ENCODE measurements around the gene ADAM12.

The ADAM12 gene

GRCh38 chr10:126321440-126321839 is 66.8 kb downstream of the ADAM12 start:
- Histone ChIP-seq H3K9me3 (no peaks in the 10 kb centered on the region), H3K36me3 (no peaks in the 10 kb centered on the region), H3K27ac (no peak overlapping the region), H3K4me3 (ENCODE audit: low read depth in 1 of 2, low read length in 1 of 2) (no peak overlapping the region), H3K4me1 (ENCODE audit: control insufficient read depth in 1 of 2, insufficient read depth in 1 of 2, low read depth in 1 of 2, low read length in 1 of 2) (no peaks in the 10 kb centered on the region), H3K27me3 (no peaks in the 10 kb centered on the region)
- no peak for TF ChIP-seq CTCF (IDR thresholded peaks at IDR 0.05)

GRCh38 chr10:126317751-126318150 is 70.5 kb downstream of the ADAM12 start:
- no peak for TF ChIP-seq CTCF (IDR thresholded peaks at IDR 0.05)
- Histone ChIP-seq H3K9me3 (no peaks in the 10 kb centered on the region), H3K36me3 (no peaks in the 10 kb centered on the region), H3K4me3 (ENCODE audit: low read depth in 1 of 2, low read length in 1 of 2) (no peak overlapping the region), H3K27ac (no peak overlapping the region), H3K4me1 (ENCODE audit: control insufficient read depth in 1 of 2, insufficient read depth in 1 of 2, low read depth in 1 of 2, low read length in 1 of 2) (no peaks in the 10 kb centered on the region), H3K27me3 (no peaks in the 10 kb centered on the region)

DNA sequence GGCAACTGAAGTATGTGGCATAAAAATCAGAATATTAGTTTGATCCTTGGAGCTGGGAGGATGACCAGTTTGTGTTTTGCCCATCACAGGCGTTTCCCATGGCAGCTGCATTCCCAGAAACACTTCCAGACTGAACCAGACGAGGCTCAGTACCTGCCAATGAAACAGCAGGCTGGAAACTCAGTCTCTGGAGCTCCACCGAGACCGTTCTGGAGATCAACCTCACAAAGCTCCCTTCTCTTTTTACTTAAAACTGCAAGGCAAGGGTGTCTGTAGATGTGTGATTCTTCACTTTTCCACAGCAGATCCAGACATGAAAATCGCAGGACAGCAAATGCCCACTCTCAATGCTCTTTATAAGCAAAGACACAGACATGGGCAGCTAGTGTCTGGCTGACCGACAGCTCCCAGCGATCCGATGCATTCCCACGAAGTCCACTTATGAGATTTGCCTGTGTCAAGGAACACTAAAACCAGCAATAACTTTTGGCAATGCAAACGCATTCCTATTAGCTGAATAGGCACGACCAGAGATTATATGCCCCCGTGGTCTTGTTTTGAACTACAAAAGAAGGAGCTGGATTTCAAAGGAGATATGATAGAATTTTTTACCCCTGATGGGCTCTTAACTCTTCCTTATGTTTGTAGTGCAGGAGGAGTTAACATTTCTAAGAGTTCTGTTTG is 72.6 kb downstream of the ADAM12 start:
- Histone ChIP-seq H3K4me1 (ENCODE audit: control insufficient read depth in 1 of 2, insufficient read depth in 1 of 2, low read depth in 1 of 2, low read length in 1 of 2) (no peaks in the 10 kb centered on the region), H3K36me3 (no peaks in the 10 kb centered on the region), H3K27me3 (no peaks in the 10 kb centered on the region), H3K9me3 (no peaks in the 10 kb centered on the region), H3K27ac (no peak overlapping the region), H3K4me3 (ENCODE audit: low read depth in 1 of 2, low read length in 1 of 2) (no peak overlapping the region)
- TF ChIP-seq CTCF (IDR thresholded peaks at IDR 0.05), result no peak

GRCh38 chr10:126314863-126315493 is 73.3 kb downstream of the ADAM12 start:
- H3K36me3 ChIP-seq, result no peaks in the 10 kb centered on the region
- no peak for TF ChIP-seq CTCF (IDR thresholded peaks at IDR 0.05)
- no peaks in the 10 kb centered on the region for H3K9me3 ChIP-seq
- H3K27ac ChIP-seq, result no peak overlapping the region
- no peaks in the 10 kb centered on the region for H3K27me3 ChIP-seq
- H3K4me1 ChIP-seq (ENCODE audit: control insufficient read depth in 1 of 2, insufficient read depth in 1 of 2, low read depth in 1 of 2, low read length in 1 of 2), result no peaks in the 10 kb centered on the region
- no peak overlapping the region for H3K4me3 ChIP-seq (ENCODE audit: low read depth in 1 of 2, low read length in 1 of 2)

GRCh38 chr10:126312167-126312566 is 76.1 kb downstream of the ADAM12 start:
- TF ChIP-seq CTCF (IDR thresholded peaks at IDR 0.05), result no peak
- Histone ChIP-seq H3K9me3 (no peaks in the 10 kb centered on the region), H3K27ac (no peak overlapping the region), H3K4me3 (ENCODE audit: low read depth in 1 of 2, low read length in 1 of 2) (no peak overlapping the region), H3K36me3 (no peaks in the 10 kb centered on the region), H3K4me1 (ENCODE audit: control insufficient read depth in 1 of 2, insufficient read depth in 1 of 2, low read depth in 1 of 2, low read length in 1 of 2) (no peaks in the 10 kb centered on the region), H3K27me3 (no peaks in the 10 kb centered on the region)

Measured in neutrophil (primary cell).